ENCODE data around the gene MRPS11.
"Not testable (repeated sequence)": the region's sequence is repeated elsewhere in the genome, so short reads cannot be mapped to it uniquely, and the experiment has no call there.

MRPS11 gene

DNA sequence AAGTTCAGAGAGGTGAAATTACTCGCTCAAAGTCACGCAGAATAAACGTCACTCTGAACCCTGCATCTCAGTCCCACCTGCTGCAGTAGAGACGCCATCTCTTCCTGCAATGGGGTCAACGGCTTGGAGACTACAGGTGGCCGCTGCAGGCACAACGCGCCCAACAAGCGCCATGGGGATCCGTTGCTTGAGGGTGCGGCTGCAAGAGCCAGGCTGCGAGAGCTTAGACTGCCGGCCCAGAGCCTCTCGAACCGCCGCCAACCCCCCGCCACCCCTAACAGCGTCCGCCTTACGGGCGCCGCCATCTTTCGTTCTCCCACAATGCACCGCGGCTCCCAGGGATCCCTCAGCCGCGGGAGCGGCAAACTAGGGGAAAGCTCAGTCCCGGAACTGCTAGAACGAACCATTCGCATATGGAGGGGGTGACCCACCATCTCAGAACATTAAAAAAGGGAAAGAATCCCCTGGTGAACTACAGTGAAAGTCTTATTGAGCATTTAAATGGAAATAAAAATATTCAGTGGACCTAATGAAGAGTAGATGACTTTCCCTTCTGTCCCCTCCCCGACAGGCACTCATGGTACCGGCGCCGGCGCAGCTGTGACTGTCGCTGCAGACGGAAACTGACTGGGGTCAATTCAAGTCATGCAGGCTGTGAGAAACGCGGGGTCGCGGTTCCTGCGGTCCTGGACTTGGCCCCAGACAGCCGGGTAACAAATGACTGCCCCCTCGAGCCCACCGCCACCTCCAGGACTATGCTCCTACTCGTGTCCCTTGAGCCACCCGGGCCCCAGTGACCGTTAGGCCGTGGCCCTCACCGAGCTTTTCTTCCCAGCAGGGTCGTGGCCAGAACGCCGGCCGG lies at the start of gene MRPS11, which contains the start of gene MRPL46:
TSS of gene MRPS11 (plus strand) at position 636 of the 862 bp plus-strand sequence. CDS start at position 646, 10 bp downstream.
TSS of gene MRPL46 (minus strand) at position 316 of the 862 bp plus-strand sequence. CDS start at position 305, 11 bp downstream.
- peak; percentile 68 for DNase-seq

DNA sequence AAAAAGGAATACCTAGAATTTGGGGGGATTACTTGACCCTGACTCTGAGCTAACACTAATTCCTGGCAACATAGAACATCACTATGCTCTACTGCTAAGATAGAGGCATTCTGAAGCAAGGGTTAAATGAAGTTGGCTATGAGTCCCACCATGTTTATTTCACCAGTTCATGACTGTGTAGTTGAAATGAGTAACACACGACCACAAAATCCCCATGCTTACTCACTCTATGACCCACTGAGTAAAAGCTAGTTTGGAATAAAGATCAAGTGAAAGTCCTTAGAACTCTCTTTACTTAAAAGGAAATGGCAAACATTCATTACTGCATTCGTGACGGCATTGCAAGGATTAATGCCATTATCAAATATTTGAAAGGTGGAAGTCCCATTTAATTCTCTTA lies 47.7 kb upstream of the MRPS11 start:
- no peak for DNase-seq

DNA sequence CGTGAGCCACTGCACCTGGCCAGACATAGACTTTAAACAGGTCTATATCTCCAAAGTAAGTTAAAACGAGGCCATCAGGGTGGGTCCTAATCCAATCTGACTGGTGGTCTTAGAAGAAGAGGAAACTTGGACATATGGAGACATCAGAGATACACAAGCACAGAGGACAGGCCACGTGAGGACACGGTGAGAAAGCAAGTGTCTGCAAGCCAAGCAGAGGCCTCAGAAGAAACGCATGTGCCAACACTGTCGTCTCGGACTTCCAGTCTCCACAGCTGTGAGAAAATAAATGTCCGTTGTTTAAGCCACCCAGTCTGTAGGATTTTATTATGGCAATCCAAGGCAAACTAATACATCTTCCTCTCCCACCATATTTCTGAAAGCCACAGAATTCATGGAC lies 44.2 kb upstream of the MRPS11 start:
- no peak for DNase-seq

DNA sequence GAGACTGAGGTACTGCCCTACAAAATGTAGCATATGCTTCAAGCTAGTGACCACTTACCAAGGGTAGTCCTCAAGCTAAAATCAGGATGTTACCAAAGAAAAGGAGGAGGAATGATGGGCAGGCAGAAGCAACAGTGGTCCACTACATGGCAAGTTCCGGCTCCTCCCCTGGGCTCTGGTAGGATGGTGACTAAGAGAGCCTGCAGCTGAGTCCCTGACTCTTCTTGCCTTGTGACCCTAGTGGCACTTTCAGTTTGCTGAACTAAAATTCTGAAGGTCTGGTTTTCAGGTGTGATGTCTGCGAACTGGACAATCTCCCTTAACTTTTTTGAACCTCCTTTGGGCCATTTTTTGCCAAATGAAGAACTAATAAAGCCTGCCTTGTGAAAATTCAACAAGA lies 41.2 kb upstream of the MRPS11 start:
- no peak for DNase-seq

DNA sequence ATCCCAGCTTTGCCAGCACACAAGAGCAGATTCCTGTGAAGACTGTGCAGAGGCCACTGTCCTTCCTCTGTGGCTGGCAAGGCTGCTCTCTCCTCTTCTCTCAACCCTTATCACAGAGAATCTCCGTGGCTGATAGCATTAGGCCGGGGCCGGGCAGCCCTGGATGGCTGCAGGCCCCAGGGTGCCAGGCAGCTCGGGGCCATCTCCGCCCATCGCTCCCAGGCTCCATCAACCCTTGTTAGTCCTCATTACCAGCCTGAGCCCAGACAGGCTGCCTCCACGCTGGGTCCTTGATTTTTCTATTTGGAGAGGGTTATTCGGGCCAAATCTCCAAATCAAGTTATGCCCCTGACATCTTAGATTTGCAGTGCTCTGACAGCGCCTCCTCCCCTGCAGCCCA lies 39.5 kb upstream of the MRPS11 start:
- no peak for DNase-seq

- DNase-seq: no peak
These were observed 38.5 kb upstream of the MRPS11 start for GRCh38 chr15:88428805-88429605.

- DNase-seq: no peak
These were observed 37.5 kb upstream of the MRPS11 start for GRCh38 chr15:88430051-88430450.

DNA sequence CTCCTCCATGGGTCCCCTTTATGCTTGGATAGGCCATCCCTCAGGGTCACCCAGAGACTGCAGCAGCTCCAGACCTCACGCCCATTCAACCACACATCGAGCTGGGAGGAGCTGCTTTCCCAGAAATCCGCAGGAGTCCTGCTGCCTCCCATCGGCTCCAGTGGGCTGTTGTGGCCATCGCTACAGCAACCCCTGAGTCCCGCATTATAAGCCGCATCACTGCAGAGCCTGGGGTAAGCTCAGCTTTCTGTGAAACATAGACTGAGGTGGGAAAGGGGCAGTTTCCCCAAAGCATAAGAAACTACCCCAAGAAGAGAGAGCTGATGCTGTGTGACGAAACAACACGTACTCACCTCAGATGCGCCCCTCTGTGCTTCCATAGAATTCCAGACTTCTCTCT lies 36.1 kb upstream of the MRPS11 start:
- DNase-seq: no peak

DNA sequence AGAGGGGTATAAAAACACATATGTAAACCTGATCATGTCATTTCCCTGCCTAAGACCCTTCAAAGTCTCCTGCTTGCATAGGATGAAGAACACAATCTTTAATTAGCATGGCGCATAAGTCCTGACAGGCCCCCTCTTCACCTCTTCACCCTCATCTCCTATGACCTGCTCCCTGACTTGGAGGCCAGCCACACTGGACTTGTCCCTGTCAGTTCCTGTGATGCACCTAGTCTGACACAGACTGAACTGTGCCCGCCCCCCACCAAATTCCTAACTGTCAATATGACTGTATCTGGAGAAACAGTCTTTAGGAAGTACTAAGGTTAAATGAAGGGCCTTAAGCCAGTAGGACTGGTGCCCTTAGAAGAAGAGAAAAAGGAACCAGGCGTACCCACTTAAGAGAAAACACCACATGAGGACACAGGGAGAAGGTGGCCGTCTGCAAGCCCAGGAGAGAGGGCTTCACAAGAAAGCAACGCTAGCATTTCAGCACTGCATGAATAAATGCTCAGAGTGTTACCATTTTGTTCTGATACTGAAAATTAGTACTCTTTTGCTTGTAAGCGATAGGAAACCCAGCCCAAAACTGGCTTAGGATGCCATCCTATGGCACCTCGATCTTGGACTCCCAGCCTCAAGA lies 34.3 kb upstream of the MRPS11 start:
- no peak for DNase-seq

GRCh38 chr15:88434106-88434505 lies 33.4 kb upstream of the MRPS11 start:
- not testable (repeated sequence) for DNase-seq

DNA sequence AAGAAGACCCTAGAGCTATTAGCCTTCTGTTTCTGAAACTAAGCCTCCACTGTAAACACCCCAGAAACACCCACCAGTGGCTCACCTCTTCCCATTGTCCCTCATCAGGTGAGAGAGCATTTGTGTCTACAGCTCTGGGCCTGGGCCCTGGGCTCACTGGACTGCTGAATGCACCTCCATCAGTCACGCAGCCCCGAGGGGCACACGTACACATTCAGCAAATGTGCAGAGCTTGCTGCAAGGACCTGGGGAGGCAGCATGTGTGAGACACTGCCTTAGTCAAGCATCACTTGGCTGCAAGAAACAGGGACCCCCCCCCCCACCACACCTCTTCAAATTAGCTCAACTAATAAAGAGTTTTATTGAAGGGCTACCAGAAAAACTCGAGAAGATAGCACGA lies 29.3 kb upstream of the MRPS11 start:
- no peak for DNase-seq

DNA sequence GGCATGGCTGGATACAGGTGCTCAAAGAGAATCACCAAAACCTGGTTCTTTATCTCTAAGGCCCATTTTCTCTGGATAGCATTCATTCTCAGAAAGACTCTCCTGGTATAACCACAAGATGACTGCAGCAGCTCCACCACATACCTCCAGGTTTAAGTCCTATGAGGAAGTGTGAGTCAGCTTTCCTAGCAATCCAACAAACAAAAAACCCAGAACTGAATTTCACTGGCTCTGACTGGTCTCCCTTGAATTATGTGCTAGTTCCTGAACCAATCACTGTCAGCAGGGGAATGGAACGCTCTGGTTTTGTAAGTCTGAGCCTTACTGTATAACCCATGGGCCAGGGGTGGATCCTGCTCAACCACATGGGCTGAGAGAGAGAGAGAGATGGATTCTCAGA lies 27.5 kb upstream of the MRPS11 start:
- DNase-seq: no peak

- no peak for DNase-seq
These were observed 26.3 kb upstream of the MRPS11 start for GRCh38 chr15:88441076-88441730.

- no peak for DNase-seq
These were observed 20.3 kb upstream of the MRPS11 start for GRCh38 chr15:88447206-88447605.

GRCh38 chr15:88447741-88448140 lies 19.8 kb upstream of the MRPS11 start:
- DNase-seq: no peak

- no peak for DNase-seq
These were observed 18.5 kb upstream of the MRPS11 start for GRCh38 chr15:88448991-88449461.

- no peak for DNase-seq
These were observed 17.9 kb upstream of the MRPS11 start for GRCh38 chr15:88449581-88449980.

- peak; percentile 16 for DNase-seq
These were observed 17.2 kb upstream of the MRPS11 start for GRCh38 chr15:88450125-88450798.

DNA sequence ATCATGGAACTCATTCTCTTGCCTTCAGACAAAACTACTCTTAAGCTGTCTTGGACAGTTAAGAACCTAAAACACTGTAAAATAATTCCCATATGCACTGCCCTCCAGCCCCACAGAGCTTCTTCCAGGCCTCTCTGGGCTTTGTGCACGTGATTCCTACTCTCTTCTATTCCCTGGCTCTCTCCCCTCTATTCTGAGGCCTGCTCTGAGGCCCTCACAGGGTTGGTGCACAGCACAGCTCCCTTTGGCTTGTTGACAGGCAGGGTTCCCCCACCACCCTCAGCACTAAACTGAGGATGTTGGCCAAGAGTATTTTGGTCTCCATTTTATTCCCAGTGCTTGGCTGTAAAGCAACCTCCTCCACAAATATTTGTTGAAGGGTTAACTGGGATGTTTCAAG lies 13.9 kb upstream of the MRPS11 start:
- no peak for DNase-seq

DNA sequence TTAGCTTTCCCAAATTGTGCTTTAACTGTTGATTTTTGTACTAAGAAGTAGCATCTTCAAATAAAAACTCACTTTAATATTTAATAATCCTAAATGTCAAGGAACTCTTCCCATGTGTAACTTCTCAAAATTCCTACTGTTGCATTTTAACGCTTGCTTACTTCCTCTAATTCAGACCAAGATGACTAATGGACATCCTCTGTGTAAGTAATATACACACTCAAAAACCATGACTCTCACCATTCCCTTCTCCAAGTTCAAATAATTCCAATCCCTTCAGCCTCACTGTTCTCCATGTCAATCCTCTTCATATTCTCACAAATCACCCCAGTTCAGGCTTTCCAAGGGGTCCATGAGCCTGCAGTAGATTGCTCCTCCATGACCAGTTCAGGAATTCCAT lies 13.3 kb upstream of the MRPS11 start:
- DNase-seq: no peak

GRCh38 chr15:88454867-88455810 lies 12.4 kb upstream of the MRPS11 start:
- peak; percentile 8 for DNase-seq

Data from NCI-H1092 (cell line).